ENCODE measurements around the gene HDAC3.

The HDAC3 gene

DNA sequence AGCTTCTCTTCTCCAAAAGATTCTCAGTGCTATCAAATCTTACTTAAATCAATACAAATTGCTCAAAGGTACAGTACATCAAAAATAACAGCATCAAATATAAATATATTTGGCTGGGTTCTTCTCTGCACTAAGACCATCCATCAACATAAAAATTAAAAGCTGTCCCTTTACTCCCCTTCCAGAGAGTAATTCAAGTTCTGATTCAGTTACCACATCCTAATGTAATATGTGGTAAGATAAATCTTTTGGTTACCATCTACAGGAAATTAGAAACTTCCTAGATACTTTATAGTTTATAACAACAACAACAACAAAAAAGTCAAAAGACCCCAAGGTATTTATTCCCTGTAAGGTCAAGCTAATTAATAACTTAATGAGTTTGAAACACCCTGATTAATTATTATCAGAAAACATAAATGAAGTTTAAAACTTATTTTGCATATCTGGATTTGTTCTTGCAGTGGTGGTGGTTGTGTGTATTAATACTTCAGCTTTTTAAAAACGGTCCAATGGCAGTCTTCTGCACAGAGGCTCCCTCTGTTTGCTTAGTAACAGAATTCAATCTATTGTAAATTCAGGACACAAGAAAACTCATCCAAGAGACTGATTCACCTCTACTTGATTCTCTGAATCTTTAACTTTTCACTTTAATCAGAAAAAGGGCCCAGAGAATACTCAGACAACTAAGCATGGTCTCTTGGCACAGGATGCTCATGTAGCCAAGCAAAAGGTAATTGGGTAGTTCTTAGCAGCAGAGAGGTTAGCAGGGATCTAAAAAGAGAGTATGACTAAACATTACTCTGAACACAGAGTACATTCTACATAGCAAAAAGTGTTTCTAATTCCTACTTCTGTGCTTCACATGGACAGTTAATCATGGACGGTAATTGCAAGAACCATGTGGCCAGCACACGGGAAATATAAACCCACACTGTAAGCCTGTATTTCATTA is 38.0 kb downstream of the HDAC3 start:
- DNase-seq: no peak

GRCh38 chr5:141597814-141598213 is 38.8 kb downstream of the HDAC3 start:
- no peak for DNase-seq

DNA sequence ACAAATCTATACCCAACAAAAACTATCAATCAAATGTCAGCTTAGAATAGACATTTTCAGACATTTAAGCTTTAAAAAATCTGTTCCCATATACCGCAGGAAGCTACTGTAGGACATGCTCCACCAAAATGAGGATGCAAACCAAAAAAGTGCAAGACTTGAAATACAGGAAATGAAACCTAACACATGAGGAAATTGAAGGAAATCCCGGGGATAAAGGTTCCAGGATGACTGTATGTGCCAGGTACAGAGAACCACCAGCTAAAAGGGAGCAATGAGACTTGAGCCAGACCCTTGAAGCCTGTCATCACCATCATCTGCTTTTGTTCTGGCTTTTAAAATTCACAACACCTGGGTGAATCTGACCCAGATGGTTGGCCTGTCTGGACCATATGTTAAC is 39.3 kb downstream of the HDAC3 start:
- DNase-seq: no peak

DNA sequence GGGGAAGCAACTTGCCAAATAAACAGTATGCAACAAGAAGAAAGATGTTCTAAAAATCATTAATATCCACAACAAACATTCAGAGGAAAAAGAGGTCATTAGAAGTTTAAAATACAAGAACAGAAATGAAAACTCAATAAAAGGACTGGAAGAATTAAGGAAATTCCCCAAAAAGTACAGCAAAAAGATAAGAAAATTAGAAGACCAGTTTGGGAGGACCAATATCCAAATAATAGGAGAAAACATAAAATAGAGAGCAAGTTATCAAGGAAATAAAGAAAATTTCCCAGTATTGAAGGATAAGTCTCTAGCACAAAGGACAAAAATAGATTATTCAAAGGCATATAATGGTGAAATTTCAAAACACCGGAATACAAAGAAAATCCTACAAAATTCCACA is 39.8 kb downstream of the HDAC3 start:
- DNase-seq: no peak

DNA sequence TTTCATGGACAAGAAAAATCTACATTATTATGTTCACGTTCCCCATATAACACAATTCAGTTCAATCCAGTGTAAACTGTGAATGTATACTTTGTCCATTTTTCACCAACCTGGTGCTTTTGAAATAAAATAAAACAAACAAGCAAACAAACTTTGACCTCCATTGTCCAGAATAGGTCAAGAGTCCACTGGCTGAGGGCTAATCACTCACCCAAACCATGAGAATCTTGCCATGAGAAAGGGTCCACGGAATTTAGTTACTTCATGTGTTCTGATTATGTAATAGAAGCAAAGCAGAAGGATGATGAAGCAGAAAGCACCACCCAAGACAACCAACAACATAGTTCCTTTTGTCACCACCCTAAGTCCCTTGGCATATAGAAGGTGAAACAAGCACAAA is 46.5 kb downstream of the HDAC3 start:
- no peak for DNase-seq

GRCh38 chr5:141586246-141586645 is 50.4 kb downstream of the HDAC3 start:
- DNase-seq: no peak

DNA sequence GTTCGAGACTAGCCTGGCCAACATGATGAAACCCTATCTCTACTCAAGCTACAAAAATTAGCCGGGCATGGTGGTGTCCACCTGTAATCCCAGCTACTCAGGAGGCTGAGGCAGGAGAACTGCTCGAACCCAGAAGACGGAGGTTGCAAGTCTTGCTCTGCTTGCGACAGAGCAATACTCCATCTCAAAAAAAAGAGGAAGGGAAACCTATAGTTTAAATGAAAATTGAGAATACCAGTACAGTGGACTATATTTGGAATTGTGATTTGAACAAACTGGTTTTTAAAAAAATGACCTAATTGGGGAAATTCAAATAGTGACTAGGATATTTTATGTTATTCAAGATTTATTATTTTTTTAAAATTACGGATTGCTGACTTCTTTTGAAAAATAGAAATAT is 51.1 kb downstream of the HDAC3 start:
- DNase-seq: no peak

- DNase-seq: no peak
Measured at GRCh38 chr5:141574122-141574510, 62.5 kb downstream of the HDAC3 start.

- DNase-seq: no peak
Measured at GRCh38 chr5:141573489-141574121, 63.0 kb downstream of the HDAC3 start.
